HG03354 (cell line): ENCODE data around the gene PDLIM4.

ENCODE experiments used
- ATAC-seq: cut with Tn5 transposase; IDR thresholded peaks from one replicate; pipeline ENCODE4 v1.9.1; 2021; ENCODE audit warnings: mild to moderate bottlenecking; ENCODE audit not compliant: unreplicated experiment, poor library complexity, severe bottlenecking

Gene PDLIM4

GRCh38 chr5:132250547-132250946 is 6.9 kb upstream of the PDLIM4 start:
- no peak for ATAC-seq

GRCh38 chr5:132251220-132251725 is 6.2 kb upstream of the PDLIM4 start:
- no peak for ATAC-seq

- no peak for ATAC-seq
These were observed 4.5 kb upstream of the PDLIM4 start for GRCh38 chr5:132253008-132253441.

- ATAC-seq, result no peak
These were observed 3.8 kb upstream of the PDLIM4 start for GRCh38 chr5:132253452-132254320.

- no peak for ATAC-seq
These were observed 3.0 kb upstream of the PDLIM4 start for GRCh38 chr5:132254321-132254977.

- no peak for ATAC-seq
These were observed 1.3 kb upstream of the PDLIM4 start for GRCh38 chr5:132256086-132256782.

- no peak for ATAC-seq
These were observed 739 bp upstream of the PDLIM4 start for GRCh38 chr5:132256783-132257130.

- no peak for ATAC-seq
These were observed 889 bp downstream of the PDLIM4 start for GRCh38 chr5:132258102-132259068.

- ATAC-seq, result no peak
These were observed 1.8 kb downstream of the PDLIM4 start for GRCh38 chr5:132259069-132259851.

- ATAC-seq, result no peak
These were observed 2.6 kb downstream of the PDLIM4 start for GRCh38 chr5:132260051-132260450.

- peak; percentile 42 for ATAC-seq
These were observed 3.4 kb downstream of the PDLIM4 start for GRCh38 chr5:132260714-132261551.

- ATAC-seq, result no peak
These were observed 4.7 kb downstream of the PDLIM4 start for GRCh38 chr5:132261881-132262845.

GRCh38 chr5:132262882-132263547 is 5.5 kb downstream of the PDLIM4 start:
- ATAC-seq, result no peak

GRCh38 chr5:132263548-132264261 is 6.2 kb downstream of the PDLIM4 start:
- no peak for ATAC-seq

- no peak for ATAC-seq
These were observed 7.2 kb downstream of the PDLIM4 start for GRCh38 chr5:132264546-132265335.
